HepG2 (cell line): ENCODE results near the gene NHERF2. TPM values are rescaled to one million over a fixed set of nuclear protein-coding genes. Genes with fewer than 3 reads are reported as not detected.

Experiments
- ERF ChIP-seq: IDR thresholded peaks from 2 replicates; pipeline ENCODE4 v1.6.1; 2018; ENCODE audit warnings: missing biosample characterization, missing genetic modification reagents
- JUNB ChIP-seq: sonication (generic); formaldehyde crosslinking; IDR thresholded peaks from 2 replicates; pipeline ENCODE4 v1.8.0; 2022; ENCODE audit warnings: missing genetic modification reagents, mild to moderate bottlenecking, borderline replicate concordance
- MXD4 ChIP-seq: IDR thresholded peaks from 2 replicates; pipeline ENCODE4 v1.6.1; 2016; ENCODE audit warnings: mild to moderate bottlenecking, missing biosample characterization, missing genetic modification reagents
- NR2F6 ChIP-seq, 2 experiments: IDR thresholded peaks; 2 replicates each; pipeline ENCODE4 v1.6.1; 2016; ENCODE audit warnings: antibody characterized with exemption in 1 of 2, mild to moderate bottlenecking in 1 of 2
- RAD21 ChIP-seq: fragments of 450-650 bp; formaldehyde crosslinking; IDR thresholded peaks from 2 replicates; pipeline ENCODE4 v1.5.0; 2020; ENCODE audit warnings: mild to moderate bottlenecking
- SNAI1 ChIP-seq: sonication (generic); formaldehyde crosslinking; IDR thresholded peaks from 2 replicates; pipeline ENCODE4 v1.5.0; 2020; ENCODE audit warnings: mild to moderate bottlenecking, missing genetic modification reagents, borderline replicate concordance
- SP2 ChIP-seq: sonication (generic); formaldehyde crosslinking; IDR thresholded peaks from 2 replicates; pipeline ENCODE4 v1.5.1; 2020; ENCODE audit warnings: mild to moderate bottlenecking, missing genetic modification reagents
- TGIF2 ChIP-seq: IDR thresholded peaks from 2 replicates; pipeline ENCODE4 v1.6.1; 2016; ENCODE audit warnings: control low read depth, missing compliant biosample characterization
- ZMYM4 ChIP-seq: sonication (generic); formaldehyde crosslinking; IDR thresholded peaks from 2 replicates; pipeline ENCODE4 v1.8.1; 2023; ENCODE audit warnings: mild to moderate bottlenecking, missing genetic modification reagents
- ZNF143 ChIP-seq: sonication (generic); formaldehyde crosslinking; IDR thresholded peaks from 2 replicates; pipeline ENCODE4 v1.4.0; 2020; ENCODE audit warnings: missing genetic modification reagents
- ZNF292 ChIP-seq: sonication (generic); formaldehyde crosslinking; IDR thresholded peaks from 2 replicates; pipeline ENCODE4 v1.8.1; 2022; ENCODE audit warnings: mild to moderate bottlenecking, low read depth, missing genetic modification reagents, borderline replicate concordance
- ZNF432 ChIP-seq: sonication (generic); formaldehyde crosslinking; IDR thresholded peaks from 2 replicates; pipeline ENCODE4 v1.5.0; 2020; ENCODE audit warnings: missing genetic modification reagents, mild to moderate bottlenecking, borderline replicate concordance
- ZNF501 ChIP-seq: sonication (generic); formaldehyde crosslinking; IDR thresholded peaks from 2 replicates; pipeline ENCODE4 v1.5.1; 2020; ENCODE audit warnings: mild to moderate bottlenecking, moderate library complexity, missing genetic modification reagents
- ZNF792 ChIP-seq: IDR thresholded peaks from 2 replicates; pipeline ENCODE4 v1.6.1; 2016
- polyA plus RNA-seq, 8 experiments: library from polyadenylated mRNA; depleted of rRNA in 3 of 8; stranded (reverse) in 7 of 8; unstranded in 1 of 8; fragments of >200 nt; fragmentation: Illumina TruSeq in 4 of 8; extraction: Trizol in 4 of 8; gene quantifications; 2 replicates each; pipeline versions ENCODE4 v1.2.1 to v1.2.3, GENCODE V29; 2011 to 2016; ENCODE audit warnings: low read depth in 4 of 8, missing spikeins in 1 of 8, mixed read lengths in 1 of 8; ENCODE audit not compliant: insufficient read depth in 1 of 8
- total RNA-seq, 5 experiments: library from RNA; depleted of rRNA; stranded (reverse); fragments of >200 nt; fragmentation: Illumina TruSeq; extraction: Trizol; gene quantifications; 2 replicates each; pipeline ENCODE4 v1.2.3, GENCODE V29; 2016; ENCODE audit warnings: low read depth in 1 of 5
- TF ChIP-seq, protein P1 (sequence below): sonication (generic); formaldehyde crosslinking; IDR thresholded peaks from 2 replicates; pipeline ENCODE4 v1.5.1; 2020; ENCODE audit warnings: missing genetic modification reagents, mild to moderate bottlenecking, borderline replicate concordance
- TF ChIP-seq, protein P2 (sequence below): sonication (generic); formaldehyde crosslinking; IDR thresholded peaks from 2 replicates; pipeline ENCODE4 v1.4.0; 2020; ENCODE audit warnings: missing genetic modification reagents, low read depth, mild to moderate bottlenecking, borderline replicate concordance
- TF ChIP-seq, protein P3 (sequence below): sonication (generic); formaldehyde crosslinking; IDR thresholded peaks from 2 replicates; pipeline ENCODE4 v1.5.0; 2020; ENCODE audit warnings: missing genetic modification reagents
- TF ChIP-seq, protein P4 (sequence below): IDR thresholded peaks from 2 replicates; pipeline ENCODE4 v1.6.1; 2016; ENCODE audit warnings: mild to moderate bottlenecking
- TF ChIP-seq, protein P5 (sequence below): sonication (generic); formaldehyde crosslinking; IDR thresholded peaks from 2 replicates; pipeline ENCODE4 v1.4.0; 2020; ENCODE audit warnings: missing genetic modification reagents, borderline replicate concordance

NHERF2 gene
- total and polyA plus RNA-seq, 2 of the 13 experiments (the other 11 are each of a cell fraction or from before 2014, with no cell fraction given), result 23.7 to 39.3 TPM

DNA sequence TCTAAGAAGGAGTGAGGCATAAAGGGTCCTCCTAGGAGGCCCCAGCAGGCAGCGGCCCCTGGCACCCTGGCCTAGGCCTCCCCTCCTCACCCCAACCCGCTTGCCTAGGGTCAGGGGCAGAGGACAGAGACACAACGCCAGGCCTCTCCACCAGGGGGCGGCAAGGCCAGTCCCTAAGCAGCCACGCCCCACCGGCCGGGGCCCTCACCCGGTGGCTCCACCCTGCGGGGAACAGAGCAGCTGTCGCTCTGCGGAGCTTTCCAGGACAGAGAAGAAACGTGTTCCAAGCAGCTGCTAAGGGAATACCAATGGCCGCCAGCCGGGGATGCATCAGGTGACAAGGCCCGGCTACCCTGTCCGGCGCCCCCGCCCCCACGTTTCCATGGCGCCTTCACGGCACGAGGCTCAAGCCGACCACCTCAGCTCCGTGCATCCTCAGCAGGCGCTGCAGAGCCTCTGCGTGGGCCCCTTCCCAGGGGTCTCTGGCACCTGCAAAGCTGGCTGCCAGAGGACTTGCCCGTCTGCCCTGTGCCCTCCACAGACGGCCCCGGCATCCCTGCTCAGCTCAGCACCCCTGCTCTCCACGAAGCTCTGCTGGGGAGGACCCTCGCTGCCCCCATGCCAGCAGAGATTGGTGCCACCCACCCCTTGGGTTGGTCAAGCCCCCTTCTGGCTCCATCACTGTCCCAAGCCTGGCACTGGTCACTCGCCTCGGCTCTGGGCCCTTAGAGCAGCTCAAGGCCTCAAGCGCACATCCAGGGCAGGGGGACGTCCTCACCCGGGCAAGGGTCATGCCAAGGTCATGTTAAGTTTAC lies 22.7 kb upstream of the NHERF2 start (continued):
- TF ChIP-seq, protein P1, sequence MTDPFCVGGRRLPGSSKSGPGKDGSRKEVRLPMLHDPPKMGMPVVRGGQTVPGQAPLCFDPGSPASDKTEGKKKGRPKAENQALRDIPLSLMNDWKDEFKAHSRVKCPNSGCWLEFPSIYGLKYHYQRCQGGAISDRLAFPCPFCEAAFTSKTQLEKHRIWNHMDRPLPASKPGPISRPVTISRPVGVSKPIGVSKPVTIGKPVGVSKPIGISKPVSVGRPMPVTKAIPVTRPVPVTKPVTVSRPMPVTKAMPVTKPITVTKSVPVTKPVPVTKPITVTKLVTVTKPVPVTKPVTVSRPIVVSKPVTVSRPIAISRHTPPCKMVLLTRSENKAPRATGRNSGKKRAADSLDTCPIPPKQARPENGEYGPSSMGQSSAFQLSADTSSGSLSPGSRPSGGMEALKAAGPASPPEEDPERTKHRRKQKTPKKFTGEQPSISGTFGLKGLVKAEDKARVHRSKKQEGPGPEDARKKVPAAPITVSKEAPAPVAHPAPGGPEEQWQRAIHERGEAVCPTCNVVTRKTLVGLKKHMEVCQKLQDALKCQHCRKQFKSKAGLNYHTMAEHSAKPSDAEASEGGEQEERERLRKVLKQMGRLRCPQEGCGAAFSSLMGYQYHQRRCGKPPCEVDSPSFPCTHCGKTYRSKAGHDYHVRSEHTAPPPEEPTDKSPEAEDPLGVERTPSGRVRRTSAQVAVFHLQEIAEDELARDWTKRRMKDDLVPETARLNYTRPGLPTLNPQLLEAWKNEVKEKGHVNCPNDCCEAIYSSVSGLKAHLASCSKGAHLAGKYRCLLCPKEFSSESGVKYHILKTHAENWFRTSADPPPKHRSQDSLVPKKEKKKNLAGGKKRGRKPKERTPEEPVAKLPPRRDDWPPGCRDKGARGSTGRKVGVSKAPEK (CRISPR knock-in tag), result no peak
- TF ChIP-seq NR2F6 (IDR thresholded peaks at IDR 0.05), result peak; percentile 26; the same call in 1 of the 2 replicates
- peak; percentile 67 for TF ChIP-seq NR2F6 (CRISPR knock-in tag; IDR thresholded peaks at IDR 0.05)
- peak; percentile 71 for TF ChIP-seq ERF (CRISPR knock-in tag)
- TF ChIP-seq MXD4 (CRISPR knock-in tag), result peak; percentile 32; the same call in 1 of the 2 replicates
- TF ChIP-seq ZNF143 (CRISPR knock-in tag), result peak; percentile 27; the same call in 1 of the 2 replicates
- TF ChIP-seq, protein P2, sequence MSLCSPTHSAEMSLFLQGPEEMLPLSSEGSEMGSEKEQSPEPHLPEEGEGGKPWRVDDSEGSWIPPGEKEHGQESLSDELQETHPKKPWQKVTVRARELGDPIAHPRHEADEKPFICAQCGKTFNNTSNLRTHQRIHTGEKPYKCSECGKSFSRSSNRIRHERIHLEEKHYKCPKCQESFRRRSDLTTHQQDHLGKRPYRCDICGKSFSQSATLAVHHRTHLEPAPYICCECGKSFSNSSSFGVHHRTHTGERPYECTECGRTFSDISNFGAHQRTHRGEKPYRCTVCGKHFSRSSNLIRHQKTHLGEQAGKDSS, result no peak
- TF ChIP-seq RAD21 (CRISPR knock-in tag), result peak; percentile 91
- TF ChIP-seq SP2 (CRISPR knock-in tag), result no peak
- TF ChIP-seq ZNF792 (CRISPR knock-in tag), result no peak
- no peak for TF ChIP-seq SNAI1 (CRISPR knock-in tag)
- TF ChIP-seq TGIF2 (CRISPR knock-in tag), result peak; percentile 51
- no peak for TF ChIP-seq JUNB (CRISPR knock-in tag)
- 0 out of 2 replicates have a peak, but pooled peaks have one; percentile 44 for TF ChIP-seq ZMYM4 (CRISPR knock-in tag)
- TF ChIP-seq ZNF501 (CRISPR knock-in tag), result no peak
- TF ChIP-seq, protein P3, sequence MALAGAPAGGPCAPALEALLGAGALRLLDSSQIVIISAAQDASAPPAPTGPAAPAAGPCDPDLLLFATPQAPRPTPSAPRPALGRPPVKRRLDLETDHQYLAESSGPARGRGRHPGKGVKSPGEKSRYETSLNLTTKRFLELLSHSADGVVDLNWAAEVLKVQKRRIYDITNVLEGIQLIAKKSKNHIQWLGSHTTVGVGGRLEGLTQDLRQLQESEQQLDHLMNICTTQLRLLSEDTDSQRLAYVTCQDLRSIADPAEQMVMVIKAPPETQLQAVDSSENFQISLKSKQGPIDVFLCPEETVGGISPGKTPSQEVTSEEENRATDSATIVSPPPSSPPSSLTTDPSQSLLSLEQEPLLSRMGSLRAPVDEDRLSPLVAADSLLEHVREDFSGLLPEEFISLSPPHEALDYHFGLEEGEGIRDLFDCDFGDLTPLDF (CRISPR knock-in tag), result no peak
- TF ChIP-seq, protein P4, sequence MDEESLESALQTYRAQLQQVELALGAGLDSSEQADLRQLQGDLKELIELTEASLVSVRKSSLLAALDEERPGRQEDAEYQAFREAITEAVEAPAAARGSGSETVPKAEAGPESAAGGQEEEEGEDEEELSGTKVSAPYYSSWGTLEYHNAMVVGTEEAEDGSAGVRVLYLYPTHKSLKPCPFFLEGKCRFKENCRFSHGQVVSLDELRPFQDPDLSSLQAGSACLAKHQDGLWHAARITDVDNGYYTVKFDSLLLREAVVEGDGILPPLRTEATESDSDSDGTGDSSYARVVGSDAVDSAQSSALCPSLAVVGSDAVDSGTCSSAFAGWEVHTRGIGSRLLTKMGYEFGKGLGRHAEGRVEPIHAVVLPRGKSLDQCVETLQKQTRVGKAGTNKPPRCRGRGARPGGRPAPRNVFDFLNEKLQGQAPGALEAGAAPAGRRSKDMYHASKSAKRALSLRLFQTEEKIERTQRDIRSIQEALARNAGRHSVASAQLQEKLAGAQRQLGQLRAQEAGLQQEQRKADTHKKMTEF (CRISPR knock-in tag), result peak; percentile 78
- TF ChIP-seq ZNF432 (CRISPR knock-in tag), result no peak
- TF ChIP-seq, protein P5, sequence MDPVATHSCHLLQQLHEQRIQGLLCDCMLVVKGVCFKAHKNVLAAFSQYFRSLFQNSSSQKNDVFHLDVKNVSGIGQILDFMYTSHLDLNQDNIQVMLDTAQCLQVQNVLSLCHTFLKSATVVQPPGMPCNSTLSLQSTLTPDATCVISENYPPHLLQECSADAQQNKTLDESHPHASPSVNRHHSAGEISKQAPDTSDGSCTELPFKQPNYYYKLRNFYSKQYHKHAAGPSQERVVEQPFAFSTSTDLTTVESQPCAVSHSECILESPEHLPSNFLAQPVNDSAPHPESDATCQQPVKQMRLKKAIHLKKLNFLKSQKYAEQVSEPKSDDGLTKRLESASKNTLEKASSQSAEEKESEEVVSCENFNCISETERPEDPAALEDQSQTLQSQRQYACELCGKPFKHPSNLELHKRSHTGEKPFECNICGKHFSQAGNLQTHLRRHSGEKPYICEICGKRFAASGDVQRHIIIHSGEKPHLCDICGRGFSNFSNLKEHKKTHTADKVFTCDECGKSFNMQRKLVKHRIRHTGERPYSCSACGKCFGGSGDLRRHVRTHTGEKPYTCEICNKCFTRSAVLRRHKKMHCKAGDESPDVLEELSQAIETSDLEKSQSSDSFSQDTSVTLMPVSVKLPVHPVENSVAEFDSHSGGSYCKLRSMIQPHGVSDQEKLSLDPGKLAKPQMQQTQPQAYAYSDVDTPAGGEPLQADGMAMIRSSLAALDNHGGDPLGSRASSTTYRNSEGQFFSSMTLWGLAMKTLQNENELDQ (CRISPR knock-in tag), result no peak
- TF ChIP-seq ZNF292 (CRISPR knock-in tag), result no peak
